Measurements from ENCODE around the gene KLHDC8A.

Gene KLHDC8A

GRCh38 chr1:205291596-205291995 is 65.1 kb downstream of the KLHDC8A start:
- no peak overlapping the region for H2BK15ac ChIP-seq (ENCODE audit: low read length)
- no peak overlapping the region for H2AFZ ChIP-seq (ENCODE audit: low read length)
- no peaks in the 10 kb centered on the region for H3K36me3 ChIP-seq (replicated peaks in 1 of 2; ENCODE audit: control insufficient read depth in 2 of 2, insufficient read depth in 2 of 2, low read length in 2 of 2)
- no peak overlapping the region for H3K18ac ChIP-seq (ENCODE audit: low read length)
- H3K9me3 ChIP-seq (replicated peaks in 1 of 2; ENCODE audit: control insufficient read depth in 2 of 2, insufficient read depth in 1 of 2, low read depth in 1 of 2, low read length in 2 of 2), result no peaks in the 10 kb centered on the region
- peaks cover 36 to 45% of the 10 kb centered on the region in 2 donors for H3K4me1 ChIP-seq (ENCODE audit: control insufficient read depth in 2 of 2, insufficient read depth in 1 of 2, low read depth in 1 of 2, low read length in 2 of 2)
- H3K4ac ChIP-seq (ENCODE audit: low read length), result no peak overlapping the region
- no CpG with 5 or more reads among the region's 6 CpGs for WGBS, 2 donors (ENCODE audit: extremely low coverage in 2 of 2, insufficient read length in 2 of 2, insufficient replicate concordance in 1 of 2)
- no peak overlapping the region for H4K91ac ChIP-seq (ENCODE audit: low read depth, low read length, poor library complexity)
- no peak overlapping the region for H3K4me3 ChIP-seq (ENCODE audit: low read length in 2 of 2)
- peak overlapping the region; percentile 8 for H2BK12ac ChIP-seq (ENCODE audit: low read length)
- DNase-seq (ENCODE audit: low spot score), result no peak
- no peaks in the 10 kb centered on the region for H3K79me1 ChIP-seq (ENCODE audit: low read depth, low read length)
- H3K27ac ChIP-seq (replicated peaks; ENCODE audit: low read length), result no peak overlapping the region
- no peak overlapping the region for H3K9ac ChIP-seq (ENCODE audit: low read depth, low read length, poor library complexity)
- no peak overlapping the region for H2BK120ac ChIP-seq (ENCODE audit: low read depth, low read length)
- H3K23ac ChIP-seq (ENCODE audit: low read depth, low read length, poor library complexity), result no peak overlapping the region
- no peak overlapping the region for H3K14ac ChIP-seq (ENCODE audit: low read length)
- H2AK5ac ChIP-seq (ENCODE audit: low read depth, low read length), result no peak overlapping the region
- no peak overlapping the region for H2BK5ac ChIP-seq (ENCODE audit: low read length)
- no peaks in the 10 kb centered on the region for H3K27me3 ChIP-seq (ENCODE audit: control insufficient read depth in 3 of 3, insufficient read depth in 3 of 3, low read depth in 1 of 3, low read length in 3 of 3)
- H4K8ac ChIP-seq (ENCODE audit: low read depth, low read length), result no peak overlapping the region
- no peak overlapping the region for H3K4me2 ChIP-seq (ENCODE audit: insufficient read depth, low read length, poor library complexity, severe bottlenecking)

GRCh38 chr1:205287767-205288559 is 68.8 kb downstream of the KLHDC8A start:
- Histone ChIP-seq H3K9ac (ENCODE audit: low read depth, low read length, poor library complexity) (no peak overlapping the region), H2BK120ac (ENCODE audit: low read depth, low read length) (no peak overlapping the region), H2BK15ac (ENCODE audit: low read length) (no peak overlapping the region), H3K14ac (ENCODE audit: low read length) (no peak overlapping the region), H3K27ac (replicated peaks; ENCODE audit: low read length) (no peak overlapping the region), H3K4me1 (ENCODE audit: control insufficient read depth in 2 of 2, insufficient read depth in 1 of 2, low read depth in 1 of 2, low read length in 2 of 2) (peaks cover 41 to 50% of the 10 kb centered on the region in 2 donors), H3K18ac (ENCODE audit: low read length) (peak overlapping the region; percentile 41), H2BK12ac (ENCODE audit: low read length) (no peak overlapping the region), H4K8ac (ENCODE audit: low read depth, low read length) (no peak overlapping the region), H3K4ac (ENCODE audit: low read length) (no peak overlapping the region), H3K9me3 (replicated peaks in 1 of 2; ENCODE audit: control insufficient read depth in 2 of 2, insufficient read depth in 1 of 2, low read depth in 1 of 2, low read length in 2 of 2) (no peaks in the 10 kb centered on the region), H2AK5ac (ENCODE audit: low read depth, low read length) (peak overlapping the region; percentile 26), H3K27me3 (ENCODE audit: control insufficient read depth in 3 of 3, insufficient read depth in 3 of 3, low read depth in 1 of 3, low read length in 3 of 3) (no peaks in the 10 kb centered on the region), H4K91ac (ENCODE audit: low read depth, low read length, poor library complexity) (no peak overlapping the region), H3K4me3 (ENCODE audit: low read length in 2 of 2) (no peak overlapping the region), H2AFZ (ENCODE audit: low read length) (peak overlapping the region; percentile 68), H2BK5ac (ENCODE audit: low read length) (no peak overlapping the region), H3K79me1 (ENCODE audit: low read depth, low read length) (no peaks in the 10 kb centered on the region), H3K23ac (ENCODE audit: low read depth, low read length, poor library complexity) (no peak overlapping the region), H3K4me2 (ENCODE audit: insufficient read depth, low read length, poor library complexity, severe bottlenecking) (no peak overlapping the region), H3K36me3 (replicated peaks in 1 of 2; ENCODE audit: control insufficient read depth in 2 of 2, insufficient read depth in 2 of 2, low read length in 2 of 2) (no peaks in the 10 kb centered on the region)
- no CpG with 5 or more reads among the region's 8 CpGs for WGBS, 2 donors (ENCODE audit: extremely low coverage in 2 of 2, insufficient read length in 2 of 2, insufficient replicate concordance in 1 of 2)
- no peak for DNase-seq (ENCODE audit: low spot score)

GRCh38 chr1:205287076-205287475 is 69.6 kb downstream of the KLHDC8A start:
- Histone ChIP-seq H3K4me3 (ENCODE audit: low read length in 2 of 2) (no peak overlapping the region), H3K4ac (ENCODE audit: low read length) (no peak overlapping the region), H2BK15ac (ENCODE audit: low read length) (no peak overlapping the region), H3K9ac (ENCODE audit: low read depth, low read length, poor library complexity) (no peak overlapping the region), H2AFZ (ENCODE audit: low read length) (peak overlapping the region; percentile 68), H3K14ac (ENCODE audit: low read length) (no peak overlapping the region), H3K79me1 (ENCODE audit: low read depth, low read length) (no peaks in the 10 kb centered on the region), H3K36me3 (replicated peaks in 1 of 2; ENCODE audit: control insufficient read depth in 2 of 2, insufficient read depth in 2 of 2, low read length in 2 of 2) (no peaks in the 10 kb centered on the region), H2AK5ac (ENCODE audit: low read depth, low read length) (no peak overlapping the region), H3K18ac (ENCODE audit: low read length) (no peak overlapping the region), H3K27me3 (ENCODE audit: control insufficient read depth in 3 of 3, insufficient read depth in 3 of 3, low read depth in 1 of 3, low read length in 3 of 3) (no peaks in the 10 kb centered on the region), H2BK12ac (ENCODE audit: low read length) (no peak overlapping the region), H3K27ac (replicated peaks; ENCODE audit: low read length) (no peak overlapping the region), H3K23ac (ENCODE audit: low read depth, low read length, poor library complexity) (no peak overlapping the region), H2BK120ac (ENCODE audit: low read depth, low read length) (no peak overlapping the region), H3K4me1 (ENCODE audit: control insufficient read depth in 2 of 2, insufficient read depth in 1 of 2, low read depth in 1 of 2, low read length in 2 of 2) (peaks cover 43 to 50% of the 10 kb centered on the region in 2 donors), H3K9me3 (replicated peaks in 1 of 2; ENCODE audit: control insufficient read depth in 2 of 2, insufficient read depth in 1 of 2, low read depth in 1 of 2, low read length in 2 of 2) (no peaks in the 10 kb centered on the region), H2BK5ac (ENCODE audit: low read length) (no peak overlapping the region), H4K91ac (ENCODE audit: low read depth, low read length, poor library complexity) (no peak overlapping the region), H4K8ac (ENCODE audit: low read depth, low read length) (no peak overlapping the region), H3K4me2 (ENCODE audit: insufficient read depth, low read length, poor library complexity, severe bottlenecking) (no peak overlapping the region)
- WGBS, 2 donors (ENCODE audit: extremely low coverage in 2 of 2, insufficient read length in 2 of 2, insufficient replicate concordance in 1 of 2), result no CpG with 5 or more reads among the region's 3 CpGs
- DNase-seq (ENCODE audit: low spot score), result no peak

DNA sequence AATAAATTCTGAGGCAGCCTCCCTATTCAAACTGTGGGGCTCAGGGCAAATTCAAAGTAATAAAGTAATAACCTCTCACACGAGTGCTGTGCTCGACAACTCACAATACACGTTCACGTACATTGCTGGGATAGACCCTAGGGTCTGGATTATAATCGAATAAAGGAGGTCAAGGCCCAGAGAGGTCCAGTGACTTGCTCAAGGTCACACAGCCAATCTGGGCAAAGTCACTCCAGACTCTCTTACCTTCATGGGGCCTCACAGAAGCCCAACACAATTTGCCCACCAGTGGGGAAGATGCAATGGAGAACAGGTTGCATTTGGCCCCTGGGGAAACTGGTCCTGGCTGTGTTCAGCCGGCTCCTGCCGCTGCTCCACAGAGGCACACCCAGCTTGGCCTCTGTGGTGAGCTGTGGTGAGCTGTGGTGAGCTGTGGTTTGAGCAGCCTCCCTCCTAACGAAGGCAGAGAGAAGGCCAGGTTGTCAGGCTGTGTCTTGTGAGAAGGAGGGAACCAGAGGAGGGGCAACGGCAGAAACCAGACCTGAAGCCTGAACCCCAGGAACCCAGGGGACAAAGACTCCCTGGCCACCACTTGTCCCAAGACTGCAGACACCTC is 70.3 kb downstream of the KLHDC8A start:
- H3K36me3 ChIP-seq (replicated peaks in 1 of 2; ENCODE audit: control insufficient read depth in 2 of 2, insufficient read depth in 2 of 2, low read length in 2 of 2), result no peaks in the 10 kb centered on the region
- peaks cover 43 to 50% of the 10 kb centered on the region in 2 donors for H3K4me1 ChIP-seq (ENCODE audit: control insufficient read depth in 2 of 2, insufficient read depth in 1 of 2, low read depth in 1 of 2, low read length in 2 of 2)

More for the DNA sequence above, 70.3 kb downstream of the KLHDC8A start:
- no peak for DNase-seq (ENCODE audit: low spot score)
- peak overlapping the region; percentile 66 for H4K8ac ChIP-seq (ENCODE audit: low read depth, low read length)
- H2AFZ ChIP-seq (ENCODE audit: low read length), result no peak overlapping the region
- H4K91ac ChIP-seq (ENCODE audit: low read depth, low read length, poor library complexity), result no peak overlapping the region
- no peak overlapping the region for H3K23ac ChIP-seq (ENCODE audit: low read depth, low read length, poor library complexity)
- H3K4me2 ChIP-seq (ENCODE audit: insufficient read depth, low read length, poor library complexity, severe bottlenecking), result no peak overlapping the region
- H3K27ac ChIP-seq (replicated peaks; ENCODE audit: low read length), result no peak overlapping the region
- no peak overlapping the region for H3K14ac ChIP-seq (ENCODE audit: low read length)
- no peak overlapping the region for H3K9ac ChIP-seq (ENCODE audit: low read depth, low read length, poor library complexity)
- H2BK12ac ChIP-seq (ENCODE audit: low read length), result peak overlapping the region; percentile 4
- H2BK120ac ChIP-seq (ENCODE audit: low read depth, low read length), result no peak overlapping the region
- no peak overlapping the region for H3K4me3 ChIP-seq (ENCODE audit: low read length in 2 of 2)
- no peak overlapping the region for H2BK5ac ChIP-seq (ENCODE audit: low read length)
- WGBS, 2 donors (ENCODE audit: extremely low coverage in 2 of 2, insufficient read length in 2 of 2, insufficient replicate concordance in 1 of 2), result no CpG with 5 or more reads among the region's 9 CpGs
- no peaks in the 10 kb centered on the region for H3K79me1 ChIP-seq (ENCODE audit: low read depth, low read length)
- no peaks in the 10 kb centered on the region for H3K9me3 ChIP-seq (replicated peaks in 1 of 2; ENCODE audit: control insufficient read depth in 2 of 2, insufficient read depth in 1 of 2, low read depth in 1 of 2, low read length in 2 of 2)
- H3K4ac ChIP-seq (ENCODE audit: low read length), result no peak overlapping the region
- H2AK5ac ChIP-seq (ENCODE audit: low read depth, low read length), result peak overlapping the region; percentile 41
- peak overlapping the region; percentile 63 for H3K18ac ChIP-seq (ENCODE audit: low read length)
- peak overlapping the region; percentile 7 for H2BK15ac ChIP-seq (ENCODE audit: low read length)
- H3K27me3 ChIP-seq (ENCODE audit: control insufficient read depth in 3 of 3, insufficient read depth in 3 of 3, low read depth in 1 of 3, low read length in 3 of 3), result no peaks in the 10 kb centered on the region

Data from neuronal stem cell (in vitro differentiated cells).